Stomach (tissue), 4 donors: ENCODE measurements around the gene PDE4D.

Experiments
- CTCF ChIP-seq, 7 experiments: fragments of 450-650 bp in 4 of 7; fragments of 200-600 bp in 3 of 7; sonication (generic) in 3 of 7; IDR thresholded peaks; one replicate each; pipeline ENCODE4 v1.5.1; 2016 to 2019; ENCODE audit warnings: antibody characterized with exemption in 7 of 7, control low read depth in 2 of 7, mild to moderate bottlenecking in 1 of 7
- EP300 ChIP-seq: sonication (generic); formaldehyde crosslinking; IDR thresholded peaks from one replicate; pipeline ENCODE4 v1.6.1; 2017; ENCODE audit warnings: antibody characterized with exemption
- POLR2A ChIP-seq, 4 donors: fragments of 450-650 bp; IDR thresholded peaks; one replicate each; pipeline ENCODE4 v1.6.1; 2016; ENCODE audit warnings: antibody characterized with exemption in 4 of 4, control low read depth in 2 of 4, mild to moderate bottlenecking in 1 of 4, moderate library complexity in 1 of 4
- POLR2AphosphoS5 ChIP-seq, 3 donors: sonication (generic); formaldehyde crosslinking; IDR thresholded peaks; one replicate each; pipeline ENCODE4 v1.6.1; 2016; ENCODE audit warnings: antibody characterized with exemption in 3 of 3

GRCh38 chr5:59678943-59679342 lies 214.6 kb downstream of the PDE4D start:
- TF ChIP-seq EP300 (no peak), CTCF (IDR thresholded peaks at IDR 0.05) (no peak), POLR2A (IDR thresholded peaks at IDR 0.05) (no peak), POLR2AphosphoS5 (IDR thresholded peaks at IDR 0.05) (no peak)
